ENCODE measurements around the gene NEK10.

The NEK10 gene

GRCh38 chr3:27224197-27224596 lies 145.0 kb downstream of the NEK10 start:
- no peak for DNase-seq

- no peak for DNase-seq
Observed at GRCh38 chr3:27221264-27221932, 147.8 kb downstream of the NEK10 start.

DNA sequence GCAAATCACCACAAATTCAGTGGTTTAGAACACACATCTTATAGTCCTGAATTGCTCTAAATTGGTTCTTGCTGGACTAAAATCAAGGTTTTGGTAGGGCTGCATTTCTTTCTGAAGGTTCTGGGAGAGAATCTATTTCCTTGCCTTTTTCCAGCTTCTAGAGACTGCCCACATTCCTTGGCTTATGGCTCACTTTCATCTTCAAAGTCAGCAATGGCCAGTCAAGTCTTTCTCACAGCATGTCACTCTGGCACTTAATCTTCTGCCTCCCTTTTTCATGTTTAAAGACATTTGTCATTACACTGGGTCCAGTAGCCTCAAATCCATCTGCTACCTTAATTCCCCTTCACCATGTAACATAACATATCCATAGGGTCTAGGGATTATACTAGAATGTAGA lies 149.0 kb downstream of the NEK10 start:
- no peak for DNase-seq

- DNase-seq: no peak
Observed at GRCh38 chr3:27219127-27219845, 149.9 kb downstream of the NEK10 start.

GRCh38 chr3:27216955-27217552 lies 152.1 kb downstream of the NEK10 start:
- DNase-seq: no peak

DNA sequence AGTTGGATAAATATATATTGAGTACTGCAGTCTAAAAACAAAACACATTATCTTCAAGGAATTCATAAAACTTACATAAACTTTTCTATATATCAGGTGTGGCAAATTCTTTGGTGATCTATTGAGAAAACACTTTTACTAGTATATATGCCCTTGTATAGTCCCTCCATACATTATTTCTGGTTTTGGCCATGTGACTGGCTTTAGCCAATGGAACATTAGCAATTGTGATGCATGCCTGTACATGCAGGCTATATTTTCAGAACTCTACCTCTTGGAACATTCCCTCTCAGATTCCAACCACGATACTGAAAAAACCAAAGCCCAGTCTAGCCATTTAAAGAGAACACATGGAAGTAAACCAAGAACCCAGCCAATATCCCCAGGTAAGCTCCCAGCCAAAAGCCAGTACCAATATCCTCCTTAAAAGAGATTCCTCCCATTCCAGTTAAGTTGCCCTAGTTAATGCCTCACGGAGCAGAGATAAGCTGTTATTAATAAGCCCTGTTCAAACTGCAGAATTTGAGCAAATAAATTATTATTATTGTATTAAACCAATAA lies 152.8 kb downstream of the NEK10 start:
- no peak for DNase-seq

DNA sequence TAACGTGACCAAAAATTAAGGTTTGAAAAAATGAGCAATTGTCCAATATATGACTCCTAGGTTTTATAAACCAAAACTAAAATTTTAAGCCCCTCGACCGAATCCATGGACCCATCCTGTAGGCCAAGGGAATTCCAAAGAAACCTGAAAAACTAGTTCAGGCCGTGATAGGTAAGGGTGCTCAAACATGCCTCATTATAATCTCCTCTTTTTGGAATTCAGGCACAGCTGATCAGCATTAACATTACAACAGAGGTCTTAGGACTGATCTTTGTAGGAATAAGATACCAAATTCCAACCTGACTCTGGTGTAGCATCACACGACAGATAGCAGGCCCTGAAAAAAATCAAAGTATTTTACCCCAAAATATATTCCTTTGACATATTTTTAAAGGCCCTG lies 155.7 kb downstream of the NEK10 start:
- no peak for DNase-seq

- DNase-seq: no peak
Observed at GRCh38 chr3:27209617-27210264, 159.4 kb downstream of the NEK10 start.

- no peak for DNase-seq
Observed at GRCh38 chr3:27208961-27209616, 160.1 kb downstream of the NEK10 start.

- DNase-seq: no peak
Observed at GRCh38 chr3:27202959-27203358, 166.2 kb downstream of the NEK10 start.

DNA sequence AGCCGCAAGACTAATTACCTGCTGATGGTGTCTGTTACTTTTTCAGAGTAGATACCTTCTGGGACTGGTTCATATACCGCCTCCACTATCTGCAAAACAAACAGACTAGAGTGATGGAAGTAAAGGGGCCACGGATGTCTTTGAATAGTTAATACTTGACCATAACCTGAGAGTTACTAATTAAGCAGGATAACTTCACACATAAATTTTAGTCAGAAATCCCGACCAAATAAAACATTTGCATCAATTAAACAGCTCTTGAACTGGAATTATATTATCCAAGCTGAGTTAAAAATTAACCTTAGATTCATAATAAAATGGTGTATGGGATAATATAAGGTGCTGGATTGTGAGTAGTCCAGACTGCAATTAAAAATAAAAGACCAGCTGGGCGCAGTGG lies 167.7 kb downstream of the NEK10 start:
- DNase-seq: no peak

GRCh38 chr3:27200721-27201489 lies 168.3 kb downstream of the NEK10 start:
- no peak for DNase-seq

- DNase-seq: no peak
Observed at GRCh38 chr3:27194861-27195483, 174.2 kb downstream of the NEK10 start.

DNA sequence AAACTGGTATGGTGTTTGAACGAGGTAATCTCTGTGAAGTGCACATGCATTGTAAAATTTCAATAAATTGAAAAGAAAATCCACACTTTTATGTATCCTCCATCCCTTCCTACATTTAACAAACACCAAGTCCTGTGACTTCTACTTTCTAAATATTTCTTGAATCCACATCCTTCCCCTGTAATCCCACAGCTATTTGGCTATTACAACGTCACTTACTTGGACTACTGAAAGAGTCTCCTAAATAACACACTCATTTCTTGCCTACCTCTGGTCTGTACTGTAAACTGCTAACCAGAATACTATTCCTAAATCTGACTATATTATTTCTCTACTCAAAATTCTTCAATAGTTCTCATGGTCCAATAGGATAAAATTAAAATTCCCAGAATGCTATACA lies 176.1 kb downstream of the NEK10 start:
- DNase-seq: no peak

- DNase-seq: no peak
Observed at GRCh38 chr3:27186013-27186412, 183.2 kb downstream of the NEK10 start.

DNA sequence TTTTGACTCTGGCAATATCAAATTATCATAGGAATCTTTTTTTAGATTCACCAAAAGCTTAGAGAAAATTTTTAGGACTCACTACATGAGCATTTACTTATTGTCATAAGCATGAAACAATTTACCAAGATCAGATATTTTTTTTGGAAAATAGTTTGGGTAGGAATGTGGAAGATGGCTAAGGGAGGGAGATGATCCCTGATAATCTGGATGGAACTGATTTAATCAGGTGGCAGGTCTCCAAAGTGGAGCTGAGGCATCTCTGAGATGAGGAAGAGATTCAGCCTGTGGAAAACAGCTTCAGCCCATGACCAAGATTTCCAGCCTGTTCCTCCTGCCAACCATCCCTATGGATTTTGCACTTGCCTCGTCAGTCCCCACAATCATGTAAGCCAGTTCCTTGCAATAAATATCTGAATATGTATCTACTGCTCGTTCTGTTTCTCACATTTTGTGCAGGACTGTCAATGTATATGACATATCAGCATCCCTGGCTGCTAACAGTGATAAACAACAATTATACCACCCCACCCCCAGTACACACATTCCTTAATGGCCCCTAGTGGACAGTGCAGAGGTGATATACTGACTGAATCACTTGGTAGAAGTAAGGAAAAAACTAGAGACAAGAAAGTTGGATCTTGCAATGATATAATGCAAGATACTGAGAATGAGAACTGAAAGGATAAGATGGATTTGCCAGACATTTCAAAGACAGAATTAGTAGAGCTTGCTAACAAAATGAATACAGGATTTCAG lies 183.8 kb downstream of the NEK10 start:
- DNase-seq: no peak

GRCh38 chr3:27184261-27184660 lies 184.9 kb downstream of the NEK10 start:
- no peak for DNase-seq

DNA sequence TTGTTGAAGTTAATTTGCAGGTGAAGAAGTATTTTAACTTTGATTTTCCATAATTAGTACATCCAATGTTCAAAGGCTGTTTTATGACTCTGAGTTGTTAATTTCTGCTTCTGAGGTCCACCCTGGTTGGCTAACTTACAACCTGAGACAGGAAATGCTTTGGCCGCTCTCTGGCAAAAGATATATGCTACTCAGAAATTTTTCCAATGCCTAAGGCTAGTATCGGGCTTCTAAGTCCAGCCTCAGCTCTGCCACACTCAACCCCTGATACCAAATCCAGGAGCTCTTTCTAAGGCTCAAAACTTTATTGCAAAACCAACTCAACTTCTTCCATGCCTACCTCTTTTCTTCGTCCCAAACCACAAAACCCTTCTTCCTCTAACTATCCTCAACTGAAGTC lies 192.9 kb downstream of the NEK10 start:
- DNase-seq: no peak

GRCh38 chr3:27174530-27174929 lies 194.7 kb downstream of the NEK10 start:
- no peak for DNase-seq

GRCh38 chr3:27171113-27171512 lies 198.1 kb downstream of the NEK10 start:
- no peak for DNase-seq

GRCh38 chr3:27166888-27167287 lies 202.3 kb downstream of the NEK10 start:
- DNase-seq: no peak

All from CD4-positive, alpha-beta T cell treated with Interleukin-1 beta for 1 hour (primary cell).